ENCODE measurements around the gene RBM33.

DNA sequence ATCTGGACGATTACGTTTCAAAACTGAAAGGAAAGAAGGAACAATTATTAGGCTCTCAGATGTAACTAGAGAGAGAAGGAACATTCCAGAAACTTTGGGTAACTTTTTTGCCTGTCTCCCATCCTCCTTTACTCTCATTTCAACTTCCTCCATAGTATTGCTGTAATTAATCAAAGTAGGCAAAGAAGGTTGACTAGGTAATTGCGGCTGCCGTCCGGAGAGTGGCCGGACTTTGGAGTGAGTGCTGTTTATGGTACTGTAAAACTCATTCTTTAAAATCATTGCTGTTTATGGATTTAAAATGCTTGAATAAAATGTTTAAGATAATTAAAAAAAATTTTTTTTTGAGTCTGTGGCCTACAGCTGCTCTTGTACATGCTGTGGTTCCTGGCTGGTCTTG is 56.4 kb downstream of the RBM33 start:
- TF ChIP-seq POLR2AphosphoS5 (IDR thresholded peaks at IDR 0.05; ENCODE audit: borderline replicate concordance, low read depth, low read length), result no peak
- no peak for TF ChIP-seq EZH2 (IDR thresholded peaks at IDR 0.05)
- TF ChIP-seq FOXP2 (optimal IDR thresholded peaks at IDR 0.05; ENCODE audit: control extremely low read depth, extremely low read length, insufficient read depth), result no peak
